ENCODE measurements around the gene LRRC7. TPM values are rescaled to one million over a fixed set of nuclear protein-coding genes. Genes with fewer than 3 reads are reported as not detected.

The LRRC7 gene
- total RNA-seq, 2 donors from 2014 or later = 2.8 to 3.0 TPM

DNA sequence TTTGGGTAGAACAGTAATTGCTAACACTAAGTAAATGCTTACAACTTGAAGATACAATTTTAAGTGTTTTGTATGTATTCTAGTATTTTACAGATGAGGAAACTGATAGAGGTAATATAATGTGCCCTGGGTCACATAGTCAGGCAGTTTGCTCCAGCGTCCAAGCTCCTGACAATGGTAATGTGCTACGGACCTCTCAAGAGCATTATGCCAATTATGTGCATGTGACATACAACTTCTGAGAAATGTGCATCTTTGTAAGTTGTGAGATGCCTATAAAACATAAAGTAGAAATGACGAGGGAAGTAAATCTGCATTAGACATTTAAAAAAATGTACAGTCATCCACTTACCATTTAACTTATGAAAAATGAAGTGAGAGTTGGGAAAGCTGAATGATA lies 186.8 kb downstream of the LRRC7 start:
- no peak overlapping the region for H3K27ac ChIP-seq
- TF ChIP-seq POLR2AphosphoS5 (IDR thresholded peaks at IDR 0.05) = no peak
- no peak for TF ChIP-seq POLR2A (IDR thresholded peaks at IDR 0.05)
- TF ChIP-seq, protein P1, sequence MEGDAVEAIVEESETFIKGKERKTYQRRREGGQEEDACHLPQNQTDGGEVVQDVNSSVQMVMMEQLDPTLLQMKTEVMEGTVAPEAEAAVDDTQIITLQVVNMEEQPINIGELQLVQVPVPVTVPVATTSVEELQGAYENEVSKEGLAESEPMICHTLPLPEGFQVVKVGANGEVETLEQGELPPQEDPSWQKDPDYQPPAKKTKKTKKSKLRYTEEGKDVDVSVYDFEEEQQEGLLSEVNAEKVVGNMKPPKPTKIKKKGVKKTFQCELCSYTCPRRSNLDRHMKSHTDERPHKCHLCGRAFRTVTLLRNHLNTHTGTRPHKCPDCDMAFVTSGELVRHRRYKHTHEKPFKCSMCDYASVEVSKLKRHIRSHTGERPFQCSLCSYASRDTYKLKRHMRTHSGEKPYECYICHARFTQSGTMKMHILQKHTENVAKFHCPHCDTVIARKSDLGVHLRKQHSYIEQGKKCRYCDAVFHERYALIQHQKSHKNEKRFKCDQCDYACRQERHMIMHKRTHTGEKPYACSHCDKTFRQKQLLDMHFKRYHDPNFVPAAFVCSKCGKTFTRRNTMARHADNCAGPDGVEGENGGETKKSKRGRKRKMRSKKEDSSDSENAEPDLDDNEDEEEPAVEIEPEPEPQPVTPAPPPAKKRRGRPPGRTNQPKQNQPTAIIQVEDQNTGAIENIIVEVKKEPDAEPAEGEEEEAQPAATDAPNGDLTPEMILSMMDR (IDR thresholded peaks at IDR 0.05) = no peak
- WGBS = 94% methylated on average over 3 of the region's 3 CpGs
- intact Hi-C loops (cut with DNase I) = no loop called here
- no peaks in the 10 kb centered on the region for H3K36me3 ChIP-seq
- no peak for DNase-seq (ENCODE audit: low spot score)
- H3K4me3 ChIP-seq = no peak overlapping the region
- H3K9me3 ChIP-seq = no peaks in the 10 kb centered on the region
- H3K4me1 ChIP-seq (replicated peaks) = no peaks in the 10 kb centered on the region
- no peaks in the 10 kb centered on the region for H3K27me3 ChIP-seq (replicated peaks; ENCODE audit: insufficient read depth)

DNA sequence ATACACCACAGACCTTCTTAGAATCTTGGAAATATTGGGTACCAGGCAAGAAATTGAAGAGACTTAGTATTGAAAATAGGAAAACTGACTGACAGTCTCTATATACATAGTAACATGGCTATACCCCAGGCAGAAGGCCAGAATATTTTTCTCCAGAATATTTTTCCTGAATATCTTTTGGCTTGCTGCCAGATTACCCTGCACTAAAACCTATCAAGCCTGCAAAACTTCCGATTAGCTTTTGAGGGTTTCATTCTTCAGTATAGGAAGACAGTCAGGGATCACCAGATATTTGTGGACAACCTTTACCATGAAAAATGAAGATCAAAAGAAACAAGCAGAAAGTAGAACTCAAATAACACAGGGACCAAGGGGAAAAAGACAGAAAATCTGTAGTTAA lies 187.9 kb downstream of the LRRC7 start:
- TF ChIP-seq POLR2A (IDR thresholded peaks at IDR 0.05) (no peak), POLR2AphosphoS5 (IDR thresholded peaks at IDR 0.05) (no peak)
- TF ChIP-seq, protein P1 (IDR thresholded peaks at IDR 0.05) = no peak
- H3K4me3 ChIP-seq = no peak overlapping the region
- 62% methylated on average over 1 of the region's 1 CpG for WGBS
- no peaks in the 10 kb centered on the region for H3K36me3 ChIP-seq
- intact Hi-C loops (cut with DNase I) = no loop called here
- H3K27me3 ChIP-seq (replicated peaks; ENCODE audit: insufficient read depth) = no peaks in the 10 kb centered on the region
- no peak for DNase-seq (ENCODE audit: low spot score)
- no peaks in the 10 kb centered on the region for H3K4me1 ChIP-seq (replicated peaks)
- no peak overlapping the region for H3K27ac ChIP-seq
- no peaks in the 10 kb centered on the region for H3K9me3 ChIP-seq

DNA sequence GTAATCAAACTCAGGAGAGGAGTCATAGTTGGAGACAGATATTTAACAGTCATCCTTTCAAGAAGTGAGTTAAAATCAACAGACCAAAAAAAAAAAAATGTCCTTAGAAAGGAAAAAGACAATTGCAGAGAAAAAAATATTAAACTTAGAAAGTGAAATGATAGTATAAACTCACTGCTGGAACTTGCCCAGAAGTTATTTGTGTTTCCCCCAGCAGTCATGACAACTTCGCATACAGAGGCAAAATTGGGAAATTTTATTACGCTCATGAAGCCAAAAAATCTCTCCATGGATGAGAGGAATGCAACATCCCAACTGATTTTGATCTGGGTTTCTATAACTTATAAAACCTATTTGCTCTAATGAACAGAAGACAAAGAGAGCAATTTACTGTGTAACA lies 198.2 kb downstream of the LRRC7 start:
- WGBS = 14% methylated on average over 2 of the region's 2 CpGs
- Histone ChIP-seq H3K27ac (no peak overlapping the region), H3K9me3 (no peaks in the 10 kb centered on the region), H3K36me3 (no peaks in the 10 kb centered on the region), H3K27me3 (replicated peaks; ENCODE audit: insufficient read depth) (no peaks in the 10 kb centered on the region), H3K4me1 (replicated peaks) (no peaks in the 10 kb centered on the region), H3K4me3 (no peak overlapping the region)
- intact Hi-C loops (cut with DNase I) = no loop called here
- DNase-seq (ENCODE audit: low spot score) = no peak
- TF ChIP-seq, protein P1 (IDR thresholded peaks at IDR 0.05) = no peak
- TF ChIP-seq POLR2AphosphoS5 (IDR thresholded peaks at IDR 0.05) = no peak
- TF ChIP-seq POLR2A (IDR thresholded peaks at IDR 0.05) = no peak

DNA sequence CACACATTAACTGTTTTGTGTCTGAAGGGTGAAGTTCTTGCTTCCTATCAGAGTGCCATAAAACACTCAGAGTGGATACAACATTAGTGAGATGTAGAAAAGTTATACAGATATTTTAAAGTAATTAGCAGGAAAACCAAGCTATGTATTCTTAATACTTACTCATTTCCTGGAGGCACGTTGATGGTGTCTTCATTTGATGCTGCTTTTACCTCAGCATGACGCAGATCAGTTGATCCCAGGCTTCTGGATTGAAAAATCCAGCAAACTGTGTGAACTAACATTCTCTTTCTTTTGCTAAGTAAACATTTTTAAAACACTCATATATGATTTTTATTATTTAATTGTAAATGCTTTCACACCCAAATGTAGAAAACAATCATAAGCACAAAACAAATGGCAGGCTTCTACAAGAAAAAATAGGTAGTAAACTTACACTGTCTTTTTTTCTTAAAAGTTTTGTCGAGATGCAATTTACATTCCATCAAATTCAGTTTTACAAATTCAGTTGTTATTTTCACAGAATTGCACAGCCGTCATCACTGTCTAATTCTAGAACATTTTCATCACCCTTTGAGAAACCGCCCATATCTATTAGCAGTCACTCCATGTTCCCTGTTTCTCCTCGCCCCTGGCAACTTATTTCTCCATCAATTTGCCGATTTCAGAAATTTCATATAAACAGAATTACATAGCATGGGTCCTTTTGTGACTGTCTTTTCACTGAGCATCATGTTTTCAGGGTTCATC lies 198.9 kb downstream of the LRRC7 start:
- intact Hi-C loops (cut with DNase I) = no loop called here
- Histone ChIP-seq H3K27me3 (replicated peaks; ENCODE audit: insufficient read depth) (no peaks in the 10 kb centered on the region), H3K4me1 (replicated peaks) (no peaks in the 10 kb centered on the region), H3K9me3 (no peaks in the 10 kb centered on the region), H3K4me3 (no peak overlapping the region), H3K27ac (no peak overlapping the region), H3K36me3 (no peaks in the 10 kb centered on the region)
- TF ChIP-seq POLR2A (IDR thresholded peaks at IDR 0.05) (no peak), POLR2AphosphoS5 (IDR thresholded peaks at IDR 0.05) (no peak)
- TF ChIP-seq, protein P1 (IDR thresholded peaks at IDR 0.05) = no peak
- WGBS = 68% methylated on average over 7 of the region's 7 CpGs
- DNase-seq (ENCODE audit: low spot score) = no peak

DNA sequence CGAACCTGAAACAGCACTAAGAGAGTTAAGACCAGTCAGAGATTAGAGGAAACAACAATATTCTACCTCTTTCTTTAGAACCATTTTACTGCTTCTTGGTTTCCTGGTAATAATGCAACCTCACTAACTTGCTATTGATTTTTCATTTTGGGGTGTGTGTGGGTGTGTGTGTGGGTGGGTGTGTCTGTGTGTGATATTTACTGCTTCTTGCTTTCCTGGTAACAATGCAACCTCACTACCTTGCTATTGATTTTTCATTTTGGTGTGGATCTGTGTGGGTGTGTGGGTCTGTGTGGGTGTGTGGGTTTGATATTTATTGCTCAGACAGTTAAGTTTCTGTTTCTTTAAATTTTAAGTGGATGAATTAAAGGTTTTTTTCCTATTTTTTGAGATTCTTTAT lies 208.8 kb downstream of the LRRC7 start:
- Histone ChIP-seq H3K4me1 (replicated peaks) (no peaks in the 10 kb centered on the region), H3K4me3 (no peak overlapping the region), H3K27me3 (replicated peaks; ENCODE audit: insufficient read depth) (no peaks in the 10 kb centered on the region), H3K27ac (no peak overlapping the region), H3K36me3 (no peaks in the 10 kb centered on the region), H3K9me3 (no peaks in the 10 kb centered on the region)
- TF ChIP-seq POLR2AphosphoS5 (IDR thresholded peaks at IDR 0.05) (no peak), POLR2A (IDR thresholded peaks at IDR 0.05) (no peak)
- TF ChIP-seq, protein P1 (IDR thresholded peaks at IDR 0.05) = no peak
- intact Hi-C loops (cut with DNase I) = no loop called here
- WGBS = 81% methylated on average over 1 of the region's 1 CpG
- no peak for DNase-seq (ENCODE audit: low spot score)

Data from prostate gland (tissue), 2 donors.